HG03460 (cell line): ENCODE results near the gene IFT122.

ENCODE experiments used
- ATAC-seq: cut with Tn5 transposase; IDR thresholded peaks from one replicate; pipeline ENCODE4 v1.9.1; 2021; ENCODE audit not compliant: unreplicated experiment

Gene IFT122

DNA sequence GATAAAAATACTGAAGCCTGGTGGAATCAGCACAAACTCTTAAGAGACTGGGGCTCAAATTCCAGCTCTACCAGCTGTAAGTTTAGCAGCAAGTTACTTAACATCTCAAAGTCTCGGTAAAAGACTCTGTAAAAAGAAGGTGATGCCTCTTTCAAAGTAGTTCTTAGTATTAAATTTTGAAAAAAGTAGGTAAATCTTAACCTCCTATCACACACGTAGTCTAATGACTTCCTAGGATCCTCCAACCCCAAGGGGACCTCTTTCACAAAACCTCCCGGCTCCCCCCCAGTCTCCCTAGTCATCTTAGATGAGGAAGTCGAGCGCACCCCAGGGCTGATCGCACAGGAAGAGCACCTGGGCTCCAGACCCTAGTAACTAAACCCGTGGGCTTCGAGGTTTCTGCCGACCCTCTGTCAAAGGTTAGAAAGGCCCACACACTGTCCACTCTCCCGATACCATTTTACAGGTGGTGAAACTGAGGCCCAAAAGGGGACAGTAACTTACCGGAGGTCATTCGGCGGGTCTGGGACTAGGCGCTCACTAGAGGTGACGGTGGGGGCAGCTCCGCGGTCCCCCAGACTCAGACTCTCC is 703 bp upstream of the IFT122 start:
- ATAC-seq: peak; percentile 32

- no peak for ATAC-seq
Measured at GRCh38 chr3:129440618-129441190, 680 bp downstream of the IFT122 start.

DNA sequence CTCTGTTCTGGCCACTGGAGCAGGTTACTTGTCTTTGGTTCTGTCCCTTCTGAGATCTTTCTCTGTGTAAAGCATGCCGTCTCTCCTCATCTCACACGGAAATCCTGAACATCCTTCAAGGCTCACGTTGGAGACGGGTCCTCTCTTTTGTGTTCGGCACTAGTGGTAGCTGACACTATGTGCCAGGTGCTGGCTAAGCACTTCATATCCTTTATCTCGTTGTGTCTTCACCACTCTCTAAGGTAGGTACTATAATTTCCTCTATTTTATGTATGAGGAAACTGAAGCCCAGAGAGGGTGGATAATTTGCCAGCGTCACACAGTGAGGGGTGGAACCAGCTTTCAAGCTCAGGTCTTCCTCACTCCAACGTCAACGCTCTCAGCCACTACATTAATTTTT is 1.2 kb downstream of the IFT122 start:
- no peak for ATAC-seq

DNA sequence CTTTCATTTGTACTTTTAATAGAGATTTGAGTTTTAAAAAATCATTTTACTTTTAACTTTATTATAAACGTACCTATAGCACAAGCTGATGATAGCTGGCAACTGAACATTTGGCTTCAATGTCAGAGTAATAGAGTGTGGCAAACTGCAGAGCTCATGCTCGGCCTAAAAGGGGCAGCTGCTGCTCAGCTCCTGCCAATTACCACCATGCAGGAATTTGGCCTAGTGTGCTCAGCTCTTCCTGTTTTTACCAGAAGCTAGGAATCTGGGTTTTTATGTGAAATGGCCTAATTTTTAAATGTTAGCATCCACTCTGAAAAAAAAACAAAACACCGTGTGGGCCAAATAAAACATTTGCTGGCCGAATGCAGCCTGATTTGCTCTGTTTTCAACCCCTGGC is 1.8 kb downstream of the IFT122 start:
- ATAC-seq: no peak

GRCh38 chr3:129442486-129442885 is 2.5 kb downstream of the IFT122 start:
- no peak for ATAC-seq

GRCh38 chr3:129442947-129443346 is 2.9 kb downstream of the IFT122 start:
- no peak for ATAC-seq

- ATAC-seq: no peak
Measured at GRCh38 chr3:129445471-129445870, 5.4 kb downstream of the IFT122 start.

DNA sequence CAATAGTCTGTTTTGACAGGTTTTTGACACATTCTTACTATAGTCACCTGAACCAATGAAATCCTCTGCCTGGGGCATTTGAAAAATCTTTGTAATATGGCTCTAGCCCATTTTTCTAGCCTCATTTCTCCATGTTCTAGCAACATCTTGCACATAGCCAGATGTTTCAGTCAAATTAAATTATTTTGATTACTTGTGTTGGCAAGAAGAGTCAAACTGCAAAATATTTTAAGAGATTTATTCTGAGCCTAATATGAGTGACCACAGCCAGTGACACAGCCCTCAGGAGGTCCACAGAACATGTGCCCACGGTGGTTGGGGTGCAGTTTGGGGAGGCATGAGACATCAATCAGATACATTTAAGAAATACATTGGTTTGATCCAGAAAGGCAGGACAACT is 6.9 kb downstream of the IFT122 start:
- ATAC-seq: no peak

GRCh38 chr3:129448186-129448895 is 8.3 kb downstream of the IFT122 start:
- no peak for ATAC-seq

GRCh38 chr3:129449279-129450115 is 9.5 kb downstream of the IFT122 start:
- no peak for ATAC-seq

DNA sequence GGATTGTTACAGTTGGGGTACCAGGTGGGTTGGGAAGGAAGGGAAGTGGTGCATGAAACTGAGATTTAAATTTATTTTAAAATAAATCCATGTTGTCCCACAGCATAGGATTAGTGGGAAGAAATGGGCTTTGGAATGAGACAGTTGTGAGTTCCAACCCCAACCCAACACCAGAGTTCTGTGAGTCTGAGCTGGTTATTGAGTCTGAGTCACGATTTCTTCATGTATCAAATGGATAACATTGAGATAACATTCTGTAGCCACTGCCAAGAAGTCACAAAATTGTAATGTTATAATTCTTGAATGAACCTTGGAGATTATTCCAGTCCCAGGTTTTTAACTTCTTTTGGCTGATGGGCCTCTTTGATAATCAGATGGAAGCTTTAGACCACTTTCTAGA is 13.7 kb downstream of the IFT122 start:
- no peak for ATAC-seq

- ATAC-seq: no peak
Measured at GRCh38 chr3:129460155-129460554, 20.1 kb downstream of the IFT122 start.

DNA sequence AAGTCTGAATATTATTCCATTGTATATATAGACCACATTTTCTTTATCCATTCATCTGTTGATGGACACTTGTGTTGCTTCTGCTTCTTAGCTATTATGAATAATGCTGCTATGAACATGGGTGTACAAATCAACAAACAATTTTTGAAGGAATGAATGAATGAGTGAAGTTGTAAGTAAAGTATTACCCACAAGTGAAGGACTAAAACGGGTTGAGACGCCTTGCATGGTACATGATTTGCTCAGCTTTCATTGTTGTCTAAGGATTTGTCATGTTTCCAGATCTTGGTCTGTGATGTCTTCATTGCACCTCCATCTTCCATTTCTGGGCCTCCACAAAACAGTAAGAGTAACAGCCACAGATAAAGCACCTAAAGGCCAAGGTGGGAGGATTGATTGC is 20.5 kb downstream of the IFT122 start:
- ATAC-seq: no peak

- no peak for ATAC-seq
Measured at GRCh38 chr3:129461022-129461421, 21.0 kb downstream of the IFT122 start.

DNA sequence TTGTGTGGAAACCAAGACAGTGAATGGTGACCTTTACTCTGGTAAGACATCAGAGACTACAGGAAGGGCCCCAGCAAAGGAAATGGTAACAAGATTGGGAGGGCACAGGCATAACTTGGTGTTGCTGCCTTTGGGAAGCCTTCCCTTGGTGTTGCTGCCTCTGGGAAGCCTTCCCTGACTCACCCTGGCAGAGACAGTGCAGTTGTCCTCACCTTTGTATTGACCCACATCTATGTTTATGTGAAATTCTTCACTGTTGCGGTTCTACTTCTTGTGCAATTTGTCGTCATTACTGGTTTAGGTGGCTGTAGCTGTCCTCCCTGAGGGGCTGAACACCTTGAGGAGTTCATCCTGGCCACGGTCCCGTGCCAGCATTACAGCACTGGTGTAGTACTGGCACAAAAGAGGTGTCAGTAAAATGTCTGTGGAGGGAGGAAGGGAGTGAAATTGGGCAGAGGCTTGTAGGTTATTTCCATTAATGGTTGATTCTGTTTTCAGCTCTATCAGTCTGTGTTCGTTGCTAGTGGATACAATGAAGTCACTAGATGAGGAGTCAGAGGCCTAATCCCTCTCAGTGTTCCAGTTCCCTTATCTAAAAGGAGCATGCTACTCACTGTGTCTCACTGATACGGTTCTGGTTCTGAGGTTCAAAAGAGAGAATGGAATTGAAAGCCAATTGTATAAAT is 21.6 kb downstream of the IFT122 start:
- no peak for ATAC-seq

DNA sequence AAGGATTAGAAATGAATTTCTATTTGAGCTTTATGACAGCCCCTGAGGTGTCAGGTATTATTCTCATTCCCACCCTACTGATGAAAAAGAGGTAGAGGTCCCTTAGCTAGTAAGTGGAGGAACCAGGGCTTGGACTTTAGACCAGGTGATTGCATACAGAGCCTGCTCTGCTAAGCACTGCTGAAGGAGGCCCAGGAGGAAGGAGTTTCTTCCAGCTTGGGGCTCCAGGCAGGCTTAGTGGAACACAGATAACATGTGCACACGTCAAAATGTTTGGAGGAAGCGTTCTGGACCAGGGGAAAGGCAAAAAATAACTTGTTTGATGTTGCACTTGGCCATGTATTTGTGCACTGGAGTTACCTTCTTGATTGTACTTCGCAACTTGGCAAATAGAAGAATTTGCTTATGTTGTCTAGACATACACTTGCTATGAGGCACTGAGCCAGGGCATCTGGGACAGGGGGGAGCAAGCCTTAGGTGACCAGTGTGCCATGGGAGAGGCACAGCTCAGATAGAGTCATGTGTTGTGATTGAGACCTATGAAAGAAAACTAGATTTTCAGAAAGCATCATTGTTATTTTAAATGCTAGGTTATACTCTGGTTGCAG is 22.4 kb downstream of the IFT122 start:
- no peak for ATAC-seq

DNA sequence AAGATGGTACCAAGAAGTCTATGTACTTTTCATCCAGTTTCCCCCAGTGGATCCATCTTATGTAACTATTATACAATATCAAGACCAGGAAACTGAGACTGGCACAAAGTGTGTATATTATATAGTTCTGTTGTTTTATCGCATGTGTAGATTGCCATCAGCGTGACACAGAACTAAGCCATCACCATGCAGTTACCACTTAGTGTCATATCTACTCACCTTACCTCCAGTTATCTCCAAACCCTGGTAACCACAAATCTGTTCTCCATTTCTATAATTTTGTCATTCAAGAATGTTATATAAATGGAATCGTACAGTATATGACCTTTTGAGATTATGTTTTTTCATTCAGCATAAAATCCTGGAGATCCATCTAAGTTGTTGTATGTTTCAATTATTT is 23.1 kb downstream of the IFT122 start:
- no peak for ATAC-seq

- no peak for ATAC-seq
Measured at GRCh38 chr3:129463716-129464115, 23.7 kb downstream of the IFT122 start.

DNA sequence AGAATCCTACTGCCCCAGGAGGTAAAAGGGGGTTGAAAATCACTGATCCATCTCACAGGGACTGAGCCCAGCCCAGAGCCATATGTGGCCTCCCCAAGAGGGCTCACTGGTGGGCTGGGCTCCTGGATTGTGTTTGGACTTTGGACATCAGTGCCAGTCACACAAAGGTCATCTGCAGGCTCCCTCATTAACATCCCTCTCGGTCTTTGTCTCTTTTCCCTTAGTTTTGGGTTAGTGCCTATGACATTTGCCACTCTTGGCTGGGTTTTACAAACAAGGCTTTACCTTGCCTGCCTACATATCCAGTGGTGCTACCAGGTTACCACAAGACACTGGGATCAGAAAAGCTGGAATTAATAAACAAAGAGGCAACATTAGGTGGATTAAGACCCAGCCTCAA is 27.9 kb downstream of the IFT122 start:
- ATAC-seq: no peak

- ATAC-seq: no peak
Measured at GRCh38 chr3:129469026-129469425, 29.0 kb downstream of the IFT122 start.

DNA sequence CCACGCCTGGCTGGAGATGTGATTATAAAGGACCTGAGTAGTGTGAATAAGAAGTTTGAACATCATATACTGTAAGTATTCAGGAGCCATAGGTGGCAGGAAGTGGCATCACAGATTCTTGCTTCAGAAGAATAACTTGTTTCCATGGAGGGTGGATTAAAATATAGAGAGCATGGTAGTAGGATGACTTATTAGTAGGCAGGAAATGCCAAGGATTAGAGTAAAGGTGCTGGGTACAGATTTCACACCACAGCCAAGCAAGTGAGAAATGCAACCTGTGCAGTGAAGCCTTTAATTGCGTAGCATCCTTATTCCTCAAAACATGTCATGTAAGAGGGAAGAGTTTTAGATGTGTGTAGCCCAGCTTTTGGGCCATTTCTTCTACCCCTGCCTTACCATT is 30.8 kb downstream of the IFT122 start:
- ATAC-seq: no peak
